DOHH2 (cell line): ENCODE data around the gene RMND5A.

Experiments used
- EZH2phosphoT487 ChIP-seq: fragments of 200-600 bp; sonication (generic); IDR thresholded peaks from 2 replicates; pipeline ENCODE4 v1.6.1; 2017; ENCODE audit warnings: borderline replicate concordance, mild to moderate bottlenecking, antibody characterized with exemption, low read length, moderate library complexity, mixed read lengths
- TF ChIP-seq, protein P1 (sequence below): fragments of 200-600 bp; sonication (generic); IDR thresholded peaks from one replicate; pipeline ENCODE4 v1.5.1; 2014; ENCODE audit warnings: antibody characterized with exemption, mild to moderate bottlenecking, low read depth, low read length; ENCODE audit not compliant: poor library complexity, severe bottlenecking

DNA sequence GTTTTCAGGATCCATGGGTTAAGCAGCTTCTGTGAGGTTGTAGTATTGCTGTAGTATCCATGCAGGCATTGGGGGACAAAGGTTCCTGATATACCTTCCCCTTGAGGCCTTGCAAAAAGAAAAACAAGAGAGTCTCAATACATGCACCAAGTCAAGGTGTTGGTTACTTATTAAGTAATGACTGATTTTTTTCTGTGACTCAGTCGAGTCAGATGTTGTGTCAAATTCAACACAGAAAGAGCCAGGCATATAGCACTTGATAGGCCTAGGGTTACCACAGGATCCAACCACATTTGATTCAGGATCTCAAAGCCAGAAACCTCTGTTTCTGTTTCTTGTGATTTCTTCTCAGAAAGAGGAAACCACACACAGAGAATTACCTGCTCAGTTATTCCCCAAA lies 95.5 kb downstream of the RMND5A start:
- TF ChIP-seq, protein P1, sequence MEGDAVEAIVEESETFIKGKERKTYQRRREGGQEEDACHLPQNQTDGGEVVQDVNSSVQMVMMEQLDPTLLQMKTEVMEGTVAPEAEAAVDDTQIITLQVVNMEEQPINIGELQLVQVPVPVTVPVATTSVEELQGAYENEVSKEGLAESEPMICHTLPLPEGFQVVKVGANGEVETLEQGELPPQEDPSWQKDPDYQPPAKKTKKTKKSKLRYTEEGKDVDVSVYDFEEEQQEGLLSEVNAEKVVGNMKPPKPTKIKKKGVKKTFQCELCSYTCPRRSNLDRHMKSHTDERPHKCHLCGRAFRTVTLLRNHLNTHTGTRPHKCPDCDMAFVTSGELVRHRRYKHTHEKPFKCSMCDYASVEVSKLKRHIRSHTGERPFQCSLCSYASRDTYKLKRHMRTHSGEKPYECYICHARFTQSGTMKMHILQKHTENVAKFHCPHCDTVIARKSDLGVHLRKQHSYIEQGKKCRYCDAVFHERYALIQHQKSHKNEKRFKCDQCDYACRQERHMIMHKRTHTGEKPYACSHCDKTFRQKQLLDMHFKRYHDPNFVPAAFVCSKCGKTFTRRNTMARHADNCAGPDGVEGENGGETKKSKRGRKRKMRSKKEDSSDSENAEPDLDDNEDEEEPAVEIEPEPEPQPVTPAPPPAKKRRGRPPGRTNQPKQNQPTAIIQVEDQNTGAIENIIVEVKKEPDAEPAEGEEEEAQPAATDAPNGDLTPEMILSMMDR = no peak
- no peak for TF ChIP-seq EZH2phosphoT487
